IPS-18a (cell line): ENCODE data around the gene LAMB3.

Source experiments
- H3K27ac ChIP-seq: one replicate; pipeline ENCODE4 v1.5.1; 2013; ENCODE audit warnings: low read length
- H3K27me3 ChIP-seq: one replicate; pipeline ENCODE4 v1.6.1; 2013; ENCODE audit warnings: mild to moderate bottlenecking, low read length; ENCODE audit not compliant: control insufficient read depth, insufficient read depth
- H3K36me3 ChIP-seq: one replicate; pipeline ENCODE4 v1.6.1; 2013; ENCODE audit warnings: low read depth, low read length; ENCODE audit not compliant: control insufficient read depth
- H3K4me1 ChIP-seq: one replicate; pipeline ENCODE4 v1.6.1; 2013; ENCODE audit warnings: low read depth, low read length; ENCODE audit not compliant: control insufficient read depth
- H3K4me3 ChIP-seq: one replicate; pipeline ENCODE4 v1.5.1; 2013; ENCODE audit warnings: low read length
- H3K9ac ChIP-seq: one replicate; pipeline ENCODE4 v1.6.1; 2013; ENCODE audit warnings: mild to moderate bottlenecking, low read length, moderate library complexity
- H3K9me3 ChIP-seq: one replicate; pipeline ENCODE4 v1.6.1; 2013; ENCODE audit warnings: low read depth, low read length; ENCODE audit not compliant: control insufficient read depth

The LAMB3 gene

GRCh38 chr1:209611771-209612570 is 40.3 kb downstream of the LAMB3 start:
- Histone ChIP-seq H3K9me3 (no peaks in the 10 kb centered on the region), H3K4me3 (no peak overlapping the region), H3K9ac (no peak overlapping the region), H3K27me3 (no peaks in the 10 kb centered on the region), H3K36me3 (no peaks in the 10 kb centered on the region), H3K4me1 (no peaks in the 10 kb centered on the region), H3K27ac (no peak overlapping the region)

GRCh38 chr1:209610631-209610905 is 41.7 kb downstream of the LAMB3 start:
- no peak overlapping the region for H3K27ac ChIP-seq
- H3K4me1 ChIP-seq, result no peaks in the 10 kb centered on the region
- H3K4me3 ChIP-seq, result no peak overlapping the region
- H3K9ac ChIP-seq, result no peak overlapping the region
- H3K9me3 ChIP-seq, result no peaks in the 10 kb centered on the region
- no peaks in the 10 kb centered on the region for H3K36me3 ChIP-seq
- no peaks in the 10 kb centered on the region for H3K27me3 ChIP-seq

- Histone ChIP-seq H3K4me1 (no peaks in the 10 kb centered on the region), H3K9ac (no peak overlapping the region), H3K36me3 (no peaks in the 10 kb centered on the region), H3K9me3 (no peaks in the 10 kb centered on the region), H3K27me3 (no peaks in the 10 kb centered on the region), H3K4me3 (no peak overlapping the region), H3K27ac (no peak overlapping the region)
These were observed 42.2 kb downstream of the LAMB3 start for GRCh38 chr1:209609791-209610630.

GRCh38 chr1:209609041-209609790 is 43.0 kb downstream of the LAMB3 start:
- no peaks in the 10 kb centered on the region for H3K36me3 ChIP-seq
- H3K27ac ChIP-seq, result no peak overlapping the region
- no peak overlapping the region for H3K4me3 ChIP-seq
- H3K9me3 ChIP-seq, result no peaks in the 10 kb centered on the region
- no peak overlapping the region for H3K9ac ChIP-seq
- no peaks in the 10 kb centered on the region for H3K27me3 ChIP-seq
- no peaks in the 10 kb centered on the region for H3K4me1 ChIP-seq

GRCh38 chr1:209607795-209608178 is 44.4 kb downstream of the LAMB3 start:
- Histone ChIP-seq H3K27ac (no peak overlapping the region), H3K4me3 (no peak overlapping the region), H3K9ac (no peak overlapping the region), H3K4me1 (no peaks in the 10 kb centered on the region), H3K9me3 (no peaks in the 10 kb centered on the region), H3K36me3 (no peaks in the 10 kb centered on the region), H3K27me3 (no peaks in the 10 kb centered on the region)

GRCh38 chr1:209607102-209607794 is 45.0 kb downstream of the LAMB3 start:
- Histone ChIP-seq H3K4me1 (no peaks in the 10 kb centered on the region), H3K4me3 (no peak overlapping the region), H3K9ac (no peak overlapping the region), H3K27me3 (no peaks in the 10 kb centered on the region), H3K27ac (no peak overlapping the region), H3K9me3 (no peaks in the 10 kb centered on the region), H3K36me3 (no peaks in the 10 kb centered on the region)

- H3K27me3 ChIP-seq, result no peaks in the 10 kb centered on the region
- H3K9ac ChIP-seq, result no peak overlapping the region
- no peak overlapping the region for H3K27ac ChIP-seq
- H3K4me3 ChIP-seq, result no peak overlapping the region
- no peaks in the 10 kb centered on the region for H3K4me1 ChIP-seq
- no peaks in the 10 kb centered on the region for H3K9me3 ChIP-seq
- H3K36me3 ChIP-seq, result no peaks in the 10 kb centered on the region
These were observed 48.3 kb downstream of the LAMB3 start for GRCh38 chr1:209603877-209604276.

GRCh38 chr1:209601809-209602657 is 50.2 kb downstream of the LAMB3 start:
- H3K36me3 ChIP-seq, result no peaks in the 10 kb centered on the region
- H3K4me1 ChIP-seq, result no peaks in the 10 kb centered on the region
- no peak overlapping the region for H3K27ac ChIP-seq
- H3K9me3 ChIP-seq, result no peaks in the 10 kb centered on the region
- no peaks in the 10 kb centered on the region for H3K27me3 ChIP-seq
- no peak overlapping the region for H3K9ac ChIP-seq
- no peak overlapping the region for H3K4me3 ChIP-seq

GRCh38 chr1:209600541-209600940 is 51.7 kb downstream of the LAMB3 start:
- H3K4me3 ChIP-seq, result no peak overlapping the region
- H3K27ac ChIP-seq, result no peak overlapping the region
- no peaks in the 10 kb centered on the region for H3K36me3 ChIP-seq
- no peak overlapping the region for H3K9ac ChIP-seq
- H3K27me3 ChIP-seq, result no peaks in the 10 kb centered on the region
- no peaks in the 10 kb centered on the region for H3K9me3 ChIP-seq
- H3K4me1 ChIP-seq, result no peaks in the 10 kb centered on the region

- Histone ChIP-seq H3K27ac (no peak overlapping the region), H3K4me3 (no peak overlapping the region), H3K9me3 (no peaks in the 10 kb centered on the region), H3K36me3 (no peaks in the 10 kb centered on the region), H3K27me3 (no peaks in the 10 kb centered on the region), H3K4me1 (no peaks in the 10 kb centered on the region), H3K9ac (no peak overlapping the region)
These were observed 54.0 kb downstream of the LAMB3 start for GRCh38 chr1:209598227-209598626.
